Fibroblast of skin of right quadriceps (primary cell): ENCODE data around the gene ATXN1.
"Not testable (repeated sequence)": the region's sequence is repeated elsewhere in the genome, so short reads cannot be mapped to it uniquely, and the experiment has no call there.

ENCODE experiments used
- DNase-seq: peaks from one replicate; pipeline ENCODE4 v3.0.0-alpha.2; 2013

Gene ATXN1

GRCh38 chr6:16430391-16431089, 330.7 kb downstream of the ATXN1 start:
- DNase-seq, result peak; percentile 55

GRCh38 chr6:16429669-16430068, 331.6 kb downstream of the ATXN1 start:
- no peak for DNase-seq

GRCh38 chr6:16427124-16427523, 334.1 kb downstream of the ATXN1 start:
- DNase-seq, result no peak

- DNase-seq, result no peak
Observed at GRCh38 chr6:16425881-16426615, 335.2 kb downstream of the ATXN1 start.

- no peak for DNase-seq
Observed at GRCh38 chr6:16421462-16421960, 339.7 kb downstream of the ATXN1 start.

GRCh38 chr6:16420715-16421461, 340.4 kb downstream of the ATXN1 start:
- DNase-seq, result peak; percentile 83

GRCh38 chr6:16420337-16420714, 340.9 kb downstream of the ATXN1 start:
- DNase-seq, result no peak

GRCh38 chr6:16419636-16420336, 341.5 kb downstream of the ATXN1 start:
- no peak for DNase-seq

- DNase-seq, result no peak
Observed at GRCh38 chr6:16418151-16418550, 343.1 kb downstream of the ATXN1 start.

- DNase-seq, result no peak
Observed at GRCh38 chr6:16415677-16416076, 345.6 kb downstream of the ATXN1 start.

GRCh38 chr6:16414205-16414604, 347.1 kb downstream of the ATXN1 start:
- no peak for DNase-seq

GRCh38 chr6:16413399-16413798, 347.9 kb downstream of the ATXN1 start:
- no peak for DNase-seq

- no peak for DNase-seq
Observed at GRCh38 chr6:16412982-16413381, 348.3 kb downstream of the ATXN1 start.

GRCh38 chr6:16412171-16412570, 349.1 kb downstream of the ATXN1 start:
- no peak for DNase-seq

GRCh38 chr6:16409531-16410441, 351.5 kb downstream of the ATXN1 start:
- peak; percentile 70 for DNase-seq

- DNase-seq, result no peak
Observed at GRCh38 chr6:16408766-16409165, 352.5 kb downstream of the ATXN1 start.

GRCh38 chr6:16406966-16407365, 354.3 kb downstream of the ATXN1 start:
- DNase-seq, result no peak

- not testable (repeated sequence) for DNase-seq
Observed at GRCh38 chr6:16406538-16406937, 354.7 kb downstream of the ATXN1 start.

GRCh38 chr6:16405375-16405774, 355.9 kb downstream of the ATXN1 start:
- peak; percentile 60 for DNase-seq

GRCh38 chr6:16404456-16404855, 356.8 kb downstream of the ATXN1 start:
- no peak for DNase-seq

GRCh38 chr6:16403831-16404230, 357.4 kb downstream of the ATXN1 start:
- DNase-seq, result peak; percentile 37

- DNase-seq, result peak; percentile 15
Observed at GRCh38 chr6:16402581-16402900, 358.7 kb downstream of the ATXN1 start.
